ENCODE data around the gene HDLBP.

DNA sequence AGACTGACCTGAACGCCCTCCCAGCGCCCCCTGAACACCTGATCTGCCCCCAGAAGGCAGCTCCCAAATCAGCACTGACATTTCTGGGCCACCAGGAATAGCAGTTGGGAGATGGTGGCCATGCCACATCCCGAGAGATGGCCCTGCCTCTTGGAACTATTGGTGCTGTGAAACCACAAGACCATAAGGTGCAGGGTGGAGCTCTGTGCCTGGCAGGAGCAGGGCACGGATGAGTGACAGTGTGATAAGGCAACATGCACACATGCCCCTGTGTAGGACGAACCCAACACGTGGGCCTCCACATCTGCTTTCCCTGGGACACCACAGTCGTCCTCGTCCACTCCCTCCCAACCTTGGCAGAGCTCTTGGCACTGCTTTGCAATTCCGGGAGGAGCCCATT lies 100.1 kb downstream of the HDLBP start:
- no peak for TF ChIP-seq EZH2 (IDR thresholded peaks at IDR 0.05; ENCODE audit: insufficient read depth, poor library complexity, severe bottlenecking)
- no peak for TF ChIP-seq EZH2phosphoT487 (IDR thresholded peaks at IDR 0.05; ENCODE audit: insufficient read depth, low read depth)
